Hematopoietic multipotent progenitor cell treated with erythropoietin and hydrocortisone succinate and interleukin-3 and kit ligand, for 8 days (in vitro differentiated cells): ENCODE measurements around the gene HS3ST5.
"Not testable (repeated sequence)": the region's sequence is repeated elsewhere in the genome, so short reads cannot be mapped to it uniquely, and the experiment has no call there.

Source experiments
- DNase-seq: peaks from one replicate; pipeline ENCODE4 v3.0.0-alpha.2; 2015

HS3ST5 gene

GRCh38 chr6:114181664-114182063 lies 161.2 kb downstream of the HS3ST5 start:
- no peak for DNase-seq

GRCh38 chr6:114179411-114179810 lies 163.4 kb downstream of the HS3ST5 start:
- DNase-seq, result no peak

- DNase-seq, result no peak
Observed at GRCh38 chr6:114176726-114177125, 166.1 kb downstream of the HS3ST5 start.

GRCh38 chr6:114172576-114173260 lies 170.1 kb downstream of the HS3ST5 start:
- peak; percentile 76 for DNase-seq

- DNase-seq, result no peak
Observed at GRCh38 chr6:114171473-114171872, 171.3 kb downstream of the HS3ST5 start.

GRCh38 chr6:114170958-114171387 lies 171.8 kb downstream of the HS3ST5 start:
- no peak for DNase-seq

GRCh38 chr6:114170372-114170771 lies 172.5 kb downstream of the HS3ST5 start:
- no peak for DNase-seq

GRCh38 chr6:114169763-114170162 lies 173.1 kb downstream of the HS3ST5 start:
- DNase-seq, result peak; percentile 32

GRCh38 chr6:114167583-114168576 lies 174.9 kb downstream of the HS3ST5 start:
- no peak for DNase-seq

GRCh38 chr6:114164207-114164606 lies 178.6 kb downstream of the HS3ST5 start:
- DNase-seq, result no peak

- DNase-seq, result no peak
Observed at GRCh38 chr6:114162691-114163347, 180.0 kb downstream of the HS3ST5 start.

- no peak for DNase-seq
Observed at GRCh38 chr6:114160881-114161280, 181.9 kb downstream of the HS3ST5 start.

- DNase-seq, result no peak
Observed at GRCh38 chr6:114159727-114160126, 183.1 kb downstream of the HS3ST5 start.

- DNase-seq, result no peak
Observed at GRCh38 chr6:114158838-114159694, 183.8 kb downstream of the HS3ST5 start.

- DNase-seq, result no peak
Observed at GRCh38 chr6:114158411-114158810, 184.4 kb downstream of the HS3ST5 start.

GRCh38 chr6:114157848-114158247 lies 185.0 kb downstream of the HS3ST5 start:
- DNase-seq, result no peak

- no peak for DNase-seq
Observed at GRCh38 chr6:114155763-114156162, 187.1 kb downstream of the HS3ST5 start.

GRCh38 chr6:114154812-114155211 lies 188.0 kb downstream of the HS3ST5 start:
- DNase-seq, result no peak

GRCh38 chr6:114153448-114153847 lies 189.4 kb downstream of the HS3ST5 start:
- DNase-seq, result no peak

- DNase-seq, result no peak
Observed at GRCh38 chr6:114151064-114151690, 191.6 kb downstream of the HS3ST5 start.

GRCh38 chr6:114149182-114149581 lies 193.6 kb downstream of the HS3ST5 start:
- not testable (repeated sequence) for DNase-seq
